GM23338 (cell line): ENCODE measurements around the gene DSCAML1. TPM values are rescaled to one million over a fixed set of nuclear protein-coding genes. Genes with fewer than 3 reads are reported as not detected.

Source experiments
- ATAC-seq: fragments of 200-7000 bp; cut with Tn5 transposase; 3 replicates; pipeline ENCODE4 v1.9.1; 2020
- DNase-seq: peaks from one replicate; pipeline ENCODE4 v3.0.0-alpha.2; 2015; ENCODE audit warnings: low spot score
- H2AFZ ChIP-seq: fragments of 200-600 bp; sonication (generic); 2 replicates; pipeline ENCODE4 v1.8.0; 2016; ENCODE audit warnings: antibody characterized with exemption, mild to moderate bottlenecking, moderate library complexity
- H3F3A ChIP-seq: fragments of 200-600 bp; sonication (generic); replicated peaks from 2 replicates; pipeline ENCODE4 v1.8.0; 2017; ENCODE audit warnings: antibody characterized with exemption, mixed run types, low read depth
- H3K27ac ChIP-seq: fragments of 200-600 bp; sonication (generic); 2 replicates; pipeline ENCODE4 v1.6.1; 2016; ENCODE audit warnings: low read depth
- H3K27me3 ChIP-seq: fragments of 200-600 bp; sonication (generic); 2 replicates; pipeline ENCODE4 v1.8.0; 2016; ENCODE audit warnings: mild to moderate bottlenecking, mixed run types, moderate library complexity; ENCODE audit not compliant: insufficient read depth
- H3K36me3 ChIP-seq: fragments of 200-600 bp; sonication (generic); 2 replicates; pipeline ENCODE4 v1.8.0; 2016; ENCODE audit warnings: mild to moderate bottlenecking; ENCODE audit not compliant: insufficient read depth
- H3K4me1 ChIP-seq: fragments of 200-600 bp; sonication (generic); 2 replicates; pipeline ENCODE4 v1.8.0; 2016; ENCODE audit warnings: mild to moderate bottlenecking, moderate library complexity; ENCODE audit not compliant: insufficient read depth
- H3K4me2 ChIP-seq: fragments of 200-600 bp; sonication (generic); 2 replicates; pipeline ENCODE4 v1.7.1; 2017; ENCODE audit warnings: mixed run types
- H3K4me3 ChIP-seq: fragments of 200-600 bp; sonication (generic); 2 replicates; pipeline ENCODE4 v1.6.1; 2016; ENCODE audit warnings: mixed run types
- H3K79me2 ChIP-seq: fragments of 200-600 bp; sonication (generic); replicated peaks from 2 replicates; pipeline ENCODE4 v1.8.0; 2017; ENCODE audit warnings: mild to moderate bottlenecking; ENCODE audit not compliant: insufficient read depth
- H3K9me2 ChIP-seq: fragments of 200-600 bp; sonication (generic); 2 replicates; pipeline ENCODE4 v1.8.0; 2017; ENCODE audit not compliant: insufficient read depth
- H4K20me1 ChIP-seq: fragments of 200-600 bp; sonication (generic); replicated peaks from 2 replicates; pipeline ENCODE4 v1.8.0; 2017; ENCODE audit warnings: mild to moderate bottlenecking; ENCODE audit not compliant: insufficient read depth
- H3K27ac Mint-ChIP-seq: 2 replicates; pipeline ENCODE4 v1.8.0; 2020; ENCODE audit warnings: inconsistent platforms, mild to moderate bottlenecking, moderate library complexity, mixed read lengths
- H3K27me3 Mint-ChIP-seq: 3 replicates; pipeline ENCODE4 v1.8.0; 2022; ENCODE audit warnings: low read depth, mild to moderate bottlenecking, moderate library complexity, mixed read lengths, inconsistent platforms; ENCODE audit not compliant: insufficient read depth, poor library complexity
- H3K36me3 Mint-ChIP-seq: 3 replicates; pipeline ENCODE4 v1.8.0; 2021; ENCODE audit warnings: low read depth, mild to moderate bottlenecking, inconsistent platforms, moderate library complexity, mixed read lengths
- H3K4me1 Mint-ChIP-seq: 3 replicates; pipeline ENCODE4 v1.8.0; 2020; ENCODE audit warnings: mild to moderate bottlenecking, inconsistent platforms, mixed read lengths
- H3K4me3 Mint-ChIP-seq: 3 replicates; pipeline ENCODE4 v1.8.0; 2021; ENCODE audit warnings: moderate library complexity, mild to moderate bottlenecking, inconsistent platforms, mixed read lengths
- H3K9me3 Mint-ChIP-seq: 3 replicates; pipeline ENCODE4 v1.8.0; 2020; ENCODE audit warnings: moderate library complexity, mild to moderate bottlenecking, inconsistent platforms, mixed read lengths
- CREB1 ChIP-seq: fragments of 250-450 bp; sonication (Bioruptor Pico); IDR thresholded peaks from 2 replicates; pipeline ENCODE4 v1.5.0; 2020; ENCODE audit warnings: low read depth, mild to moderate bottlenecking, moderate library complexity
- CTCF ChIP-seq, 2 experiments: fragments of 200-600 bp in 1 of 2; sonication (generic) in 1 of 2; conservative IDR thresholded peaks; 2 replicates each; pipeline versions ENCODE4 v1.5.1 to v1.6.1; 2016 to 2017; ENCODE audit warnings: antibody characterized with exemption in 2 of 2, low read depth in 2 of 2, mild to moderate bottlenecking in 2 of 2, moderate library complexity in 1 of 2
- ETS1 ChIP-seq: IDR thresholded peaks from 2 replicates; pipeline ENCODE4 v1.6.1; 2016; ENCODE audit warnings: antibody characterized with exemption
- EZH2 ChIP-seq: fragments of 200-600 bp; sonication (generic); IDR thresholded peaks from one replicate; pipeline ENCODE4 v1.8.0; 2017; ENCODE audit warnings: antibody characterized with exemption, mild to moderate bottlenecking, low read depth; ENCODE audit not compliant: unreplicated experiment
- EZH2phosphoT487 ChIP-seq: fragments of 200-600 bp; sonication (generic); IDR thresholded peaks from one replicate; pipeline ENCODE4 v1.8.1; 2018; ENCODE audit warnings: antibody characterized with exemption; ENCODE audit not compliant: unreplicated experiment
- JUNB ChIP-seq: IDR thresholded peaks from one replicate; pipeline ENCODE4 v1.6.1; 2016; ENCODE audit warnings: antibody characterized with exemption; ENCODE audit not compliant: unreplicated experiment
- NANOG ChIP-seq: IDR thresholded peaks from 2 replicates; pipeline ENCODE4 v1.6.1; 2016; ENCODE audit warnings: antibody characterized with exemption, borderline replicate concordance
- POLR2AphosphoS5 ChIP-seq: IDR thresholded peaks from 2 replicates; pipeline ENCODE4 v1.6.1; 2016; ENCODE audit warnings: antibody characterized with exemption, low read depth
- STAT1 ChIP-seq: IDR thresholded peaks from one replicate; pipeline ENCODE4 v1.6.1; 2016; ENCODE audit warnings: antibody characterized with exemption; ENCODE audit not compliant: unreplicated experiment
- ZNF114 ChIP-seq: fragments of 250-450 bp; sonication (Bioruptor Pico); IDR thresholded peaks from 2 replicates; pipeline ENCODE4 v1.5.0; 2020; ENCODE audit warnings: mild to moderate bottlenecking, moderate library complexity
- ZNF331 ChIP-seq: fragments of 250-450 bp; sonication (Bioruptor Pico); IDR thresholded peaks from 2 replicates; pipeline ENCODE4 v1.5.0; 2020; ENCODE audit warnings: low read depth, mild to moderate bottlenecking, moderate library complexity
- ZNF462 ChIP-seq: fragments of 250-450 bp; sonication (Bioruptor Pico); IDR thresholded peaks from 2 replicates; pipeline ENCODE4 v1.5.0; 2020; ENCODE audit warnings: mild to moderate bottlenecking, moderate library complexity
- polyA plus RNA-seq: library from polyadenylated mRNA; unstranded; fragments of >200 nt; fragmentation: Nextera tagmentation; extraction: Ambion mirVana; gene quantifications from 2 replicates; pipeline ENCODE4 v1.2.1, GENCODE V29; 2016
- total RNA-seq: library from RNA; depleted of rRNA; stranded (reverse); fragments of >200 nt; shearing (Covaris generic); gene quantifications from 2 replicates; pipeline ENCODE4 v1.2.3, GENCODE V29; 2014
- TF ChIP-seq, protein P1 (sequence below): IDR thresholded peaks from one replicate; pipeline ENCODE4 v1.6.1; 2018; ENCODE audit warnings: antibody characterized with exemption; ENCODE audit not compliant: unreplicated experiment

Gene DSCAML1
- total and polyA plus RNA-seq, 2 experiments from 2014 or later, result 0.17 TPM; not detected in 1

DNA sequence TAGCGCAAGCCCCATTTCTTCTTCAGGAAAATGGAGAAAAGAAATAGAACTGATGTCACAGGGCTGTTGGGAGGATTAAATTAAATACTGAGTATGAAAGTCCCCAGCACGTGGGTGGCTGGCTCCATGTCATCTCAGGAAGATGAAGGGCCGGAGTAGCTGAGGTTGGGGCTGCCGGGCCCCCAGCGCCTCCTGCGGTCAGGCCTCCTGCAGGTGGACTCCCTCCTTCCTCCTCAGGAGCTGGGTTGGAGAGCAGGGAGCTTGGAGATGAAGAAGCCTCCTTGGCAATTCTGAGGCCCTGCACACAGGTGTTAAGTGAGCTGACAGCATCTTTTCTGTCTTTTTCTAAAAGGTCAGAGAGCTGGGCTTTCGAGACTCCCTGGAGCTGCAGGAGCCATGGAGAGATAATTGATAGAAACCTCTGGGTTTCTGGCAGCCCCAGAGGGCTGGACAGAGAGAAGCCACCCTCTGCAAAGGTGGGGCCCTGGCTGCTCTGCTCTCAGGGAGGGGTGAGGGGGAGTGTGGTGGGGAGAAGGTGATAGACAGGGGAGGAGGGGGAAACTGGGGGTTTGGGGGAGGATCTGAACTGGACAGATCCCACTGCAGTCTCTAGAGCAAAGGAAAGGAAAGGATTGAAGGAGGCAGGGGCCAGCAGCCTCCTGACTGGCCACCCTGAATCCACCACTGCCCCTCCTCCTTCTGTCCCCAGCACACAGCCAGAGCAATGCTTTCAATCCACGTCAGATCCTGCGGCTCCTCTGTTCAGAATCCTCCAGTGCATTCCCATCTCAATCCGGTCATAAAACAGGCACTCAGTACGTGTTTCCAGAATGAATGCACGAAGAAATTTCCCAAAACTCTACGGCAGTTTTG is 258.5 kb downstream of the DSCAML1 start:
- Histone ChIP-seq H4K20me1 (no peaks in the 10 kb centered on the region), H3K27me3 (no peaks in the 10 kb centered on the region), H3K36me3 (no peaks in the 10 kb centered on the region), H2AFZ (peak overlapping the region; percentile 18; the same call in 1 of the 2 replicates), H3K4me3 (no peak overlapping the region), H3K4me1 (no peaks in the 10 kb centered on the region), H3F3A (no peaks in the 10 kb centered on the region), H3K79me2 (no peaks in the 10 kb centered on the region), H3K27ac (no peak overlapping the region), H3K9me2 (no peaks in the 10 kb centered on the region), H3K4me2 (no peak overlapping the region)
- Mint-ChIP-seq H3K4me1 (peaks cover 14% of the 10 kb centered on the region), H3K36me3 (no peaks in the 10 kb centered on the region; the same call in 2 of the 3 replicates), H3K27ac (no peak overlapping the region), H3K4me3 (no peak overlapping the region), H3K27me3 (peaks cover 9% of the 10 kb centered on the region), H3K9me3 (no peaks in the 10 kb centered on the region; the same call in 2 of the 3 replicates)
- no peak for DNase-seq
- TF ChIP-seq EZH2 (no peak), POLR2AphosphoS5 (no peak), ETS1 (no peak), NANOG (no peak), CTCF (conservative IDR thresholded peaks at IDR 0.05; ENCODE audit: low read depth in 2 of 2) (no peak), CREB1 (CRISPR knock-in tag) (no peak), STAT1 (no peak), ZNF462 (no peak), ZNF331 (no peak), EZH2phosphoT487 (no peak), JUNB (no peak), ZNF114 (no peak)
- TF ChIP-seq, protein P1, sequence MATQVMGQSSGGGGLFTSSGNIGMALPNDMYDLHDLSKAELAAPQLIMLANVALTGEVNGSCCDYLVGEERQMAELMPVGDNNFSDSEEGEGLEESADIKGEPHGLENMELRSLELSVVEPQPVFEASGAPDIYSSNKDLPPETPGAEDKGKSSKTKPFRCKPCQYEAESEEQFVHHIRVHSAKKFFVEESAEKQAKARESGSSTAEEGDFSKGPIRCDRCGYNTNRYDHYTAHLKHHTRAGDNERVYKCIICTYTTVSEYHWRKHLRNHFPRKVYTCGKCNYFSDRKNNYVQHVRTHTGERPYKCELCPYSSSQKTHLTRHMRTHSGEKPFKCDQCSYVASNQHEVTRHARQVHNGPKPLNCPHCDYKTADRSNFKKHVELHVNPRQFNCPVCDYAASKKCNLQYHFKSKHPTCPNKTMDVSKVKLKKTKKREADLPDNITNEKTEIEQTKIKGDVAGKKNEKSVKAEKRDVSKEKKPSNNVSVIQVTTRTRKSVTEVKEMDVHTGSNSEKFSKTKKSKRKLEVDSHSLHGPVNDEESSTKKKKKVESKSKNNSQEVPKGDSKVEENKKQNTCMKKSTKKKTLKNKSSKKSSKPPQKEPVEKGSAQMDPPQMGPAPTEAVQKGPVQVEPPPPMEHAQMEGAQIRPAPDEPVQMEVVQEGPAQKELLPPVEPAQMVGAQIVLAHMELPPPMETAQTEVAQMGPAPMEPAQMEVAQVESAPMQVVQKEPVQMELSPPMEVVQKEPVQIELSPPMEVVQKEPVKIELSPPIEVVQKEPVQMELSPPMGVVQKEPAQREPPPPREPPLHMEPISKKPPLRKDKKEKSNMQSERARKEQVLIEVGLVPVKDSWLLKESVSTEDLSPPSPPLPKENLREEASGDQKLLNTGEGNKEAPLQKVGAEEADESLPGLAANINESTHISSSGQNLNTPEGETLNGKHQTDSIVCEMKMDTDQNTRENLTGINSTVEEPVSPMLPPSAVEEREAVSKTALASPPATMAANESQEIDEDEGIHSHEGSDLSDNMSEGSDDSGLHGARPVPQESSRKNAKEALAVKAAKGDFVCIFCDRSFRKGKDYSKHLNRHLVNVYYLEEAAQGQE, result no peak
- ATAC-seq, result peak; percentile 59
